HCT116 (cell line): ENCODE results near the gene TRERF1. TPM values are rescaled to one million over a fixed set of nuclear protein-coding genes. Genes with fewer than 3 reads are reported as not detected.

ENCODE experiments used
- ATAC-seq: fragments of 200-7000 bp; cut with Tn5 transposase; 2 replicates; pipeline ENCODE4 v1.9.1; 2020; ENCODE audit warnings: mild to moderate bottlenecking, moderate library complexity
- BruUV-seq: library from RNA; stranded (reverse); fragments of 400-500 nt; replicated peaks from 2 replicates; lab custom pipeline; 2021; lab: Mats Ljungman, UMichigan
- CTCF ChIA-PET: fragments of 300-600 bp; sonication (Branson Sonifier 250); formaldehyde crosslinking; loops from one replicate; lab custom pipeline; 2021; ENCODE audit warnings: antibody characterized with exemption; lab: Charles Lee
- POLR2A ChIA-PET: fragments of 300-600, 350-600 bp; sonication (Branson Sonifier 250); formaldehyde crosslinking; loops from one replicate; lab custom pipeline; 2021; ENCODE audit warnings: antibody characterized with exemption; lab: Charles Lee
- RAD21 ChIA-PET, 2 experiments: fragments of 300-600 bp; sonication (Branson Sonifier 250); formaldehyde crosslinking; loops; one replicate each; lab custom pipeline; 2023; ENCODE audit warnings: low total read pairs in 2 of 2; ENCODE audit not compliant: uncharacterized antibody in 2 of 2, unreplicated experiment in 2 of 2, low non-redundant PET in 1 of 2; lab: Charles Lee
- DNase-seq: peaks from one replicate; pipeline ENCODE4 v3.0.0-alpha.2; 2010; ENCODE audit warnings: low read depth, low spot score
- H2AFZ ChIP-seq: fragments of 200-600 bp; shearing (Covaris generic), sonication (generic); 2 replicates; pipeline ENCODE4 v1.6.1; 2017; ENCODE audit warnings: low read depth, mixed run types, mixed read lengths, antibody characterized with exemption, low read length; ENCODE audit not compliant: poor library complexity, severe bottlenecking
- H3K27ac ChIP-seq: 2 replicates; pipeline ENCODE4 v1.5.1; 2012; ENCODE audit warnings: low read depth, low read length
- H3K27me3 ChIP-seq: fragments of 200-600 bp; sonication (generic); 2 replicates; pipeline ENCODE4 v1.6.1; 2016; ENCODE audit warnings: mixed run types, low read length, mixed read lengths; ENCODE audit not compliant: insufficient read depth
- H3K36me3 ChIP-seq, 2 experiments: fragments of 200-500 bp in 1 of 2; fragments of 200-600 bp in 1 of 2; sonication (Bioruptor generic) in 1 of 2; sonication (generic) in 1 of 2; 2 replicates each; pipeline versions ENCODE4 v1.5.1 to v1.6.1; 2014 to 2016; ENCODE audit warnings: low read length in 2 of 2, inconsistent platforms in 1 of 2, mixed read lengths in 1 of 2, mixed run types in 1 of 2; ENCODE audit not compliant: insufficient read depth in 2 of 2, control insufficient read depth in 1 of 2
- H3K4me1 ChIP-seq, 2 experiments: fragments of 200-600 bp in 1 of 2; sonication (generic) in 1 of 2; 2 replicates each; pipeline versions ENCODE4 v1.5.1 to v1.6.1; 2012 to 2017; ENCODE audit warnings: low read length in 2 of 2, inconsistent platforms in 1 of 2, mild to moderate bottlenecking in 1 of 2, mixed read lengths in 1 of 2, mixed run types in 1 of 2, moderate library complexity in 1 of 2; ENCODE audit not compliant: insufficient read depth in 2 of 2, control insufficient read depth in 1 of 2
- H3K4me2 ChIP-seq: fragments of 200-600 bp; sonication (generic); 2 replicates; pipeline ENCODE4 v1.6.1; 2017; ENCODE audit warnings: mixed run types, low read length, mixed read lengths
- H3K4me3 ChIP-seq, 2 experiments: fragments of 200-600 bp in 1 of 2; sonication (generic) in 1 of 2; replicated peaks in 1 of 2; 2 replicates each; pipeline ENCODE4 v1.5.1; 2011 to 2016; ENCODE audit warnings: low read length in 2 of 2, control low read depth in 1 of 2, low read depth in 1 of 2, mild to moderate bottlenecking in 1 of 2, mixed read lengths in 1 of 2, mixed run types in 1 of 2
- H3K79me2 ChIP-seq: fragments of 200-600 bp; sonication (generic); 2 replicates; pipeline ENCODE4 v1.6.1; 2017; ENCODE audit warnings: mild to moderate bottlenecking, mixed run types, low read length, moderate library complexity, mixed read lengths; ENCODE audit not compliant: insufficient read depth
- H3K9ac ChIP-seq: fragments of 200-600 bp; sonication (generic); 2 replicates; pipeline ENCODE4 v1.6.1; 2016; ENCODE audit warnings: low read length, mixed read lengths
- H3K9me2 ChIP-seq: fragments of 200-600 bp; sonication (generic), shearing (Covaris generic); 2 replicates; pipeline ENCODE4 v1.6.1; 2017; ENCODE audit warnings: mixed run types, mild to moderate bottlenecking, moderate library complexity; ENCODE audit not compliant: insufficient read depth
- H3K9me3 ChIP-seq, 2 experiments: fragments of 200-500 bp in 1 of 2; fragments of 200-600 bp in 1 of 2; sonication (Bioruptor generic) in 1 of 2; sonication (generic) in 1 of 2; 2 replicates each; pipeline ENCODE4 v1.6.1; 2014 to 2017; ENCODE audit warnings: low read length in 2 of 2, mixed read lengths in 2 of 2, inconsistent platforms in 1 of 2, low read depth in 1 of 2, mild to moderate bottlenecking in 1 of 2, mixed run types in 1 of 2, moderate library complexity in 1 of 2; ENCODE audit not compliant: control insufficient read depth in 1 of 2, insufficient read depth in 1 of 2
- H4K20me1 ChIP-seq: fragments of 200-600 bp; sonication (generic), shearing (Covaris generic); 2 replicates; pipeline ENCODE4 v1.6.1; 2017; ENCODE audit warnings: mixed run types, mild to moderate bottlenecking, moderate library complexity; ENCODE audit not compliant: insufficient read depth
- CEBPB ChIP-seq: IDR thresholded peaks from 2 replicates; pipeline ENCODE4 v1.6.1; 2012; ENCODE audit warnings: low read depth
- EZH2 ChIP-seq: fragments of 200-600 bp; sonication (generic); IDR thresholded peaks from 2 replicates; pipeline ENCODE4 v1.6.1; 2017; ENCODE audit warnings: antibody characterized with exemption, mixed run types
- FOSL1 ChIP-seq: IDR thresholded peaks from 2 replicates; pipeline ENCODE4 v1.6.1; 2012; ENCODE audit warnings: low read depth
- POLR2AphosphoS5 ChIP-seq: IDR thresholded peaks from 2 replicates; pipeline ENCODE4 v1.6.1; 2011; ENCODE audit warnings: mild to moderate bottlenecking, low read depth, low read length, moderate library complexity
- intact Hi-C: fragments of 100-400 bp; cut with micrococcal nuclease; formaldehyde crosslinking; loops from 2 replicates; pipeline ENCODE4 v1.10.0; 2022
- total RNA-seq: library from RNA; stranded (reverse); gene quantifications from one replicate; pipeline ENCODE4 v1.2.1, GENCODE V29; 2021; ENCODE audit not compliant: unreplicated experiment
- TF ChIP-seq, protein P1 (sequence below): IDR thresholded peaks from 2 replicates; pipeline ENCODE4 v1.6.1; 2012
- TF ChIP-seq, protein P2 (sequence below): IDR thresholded peaks from 2 replicates; pipeline ENCODE4 v1.6.1; 2012

The TRERF1 gene
- total RNA-seq, 1 experiment from 2014 or later: 12.4 TPM

DNA sequence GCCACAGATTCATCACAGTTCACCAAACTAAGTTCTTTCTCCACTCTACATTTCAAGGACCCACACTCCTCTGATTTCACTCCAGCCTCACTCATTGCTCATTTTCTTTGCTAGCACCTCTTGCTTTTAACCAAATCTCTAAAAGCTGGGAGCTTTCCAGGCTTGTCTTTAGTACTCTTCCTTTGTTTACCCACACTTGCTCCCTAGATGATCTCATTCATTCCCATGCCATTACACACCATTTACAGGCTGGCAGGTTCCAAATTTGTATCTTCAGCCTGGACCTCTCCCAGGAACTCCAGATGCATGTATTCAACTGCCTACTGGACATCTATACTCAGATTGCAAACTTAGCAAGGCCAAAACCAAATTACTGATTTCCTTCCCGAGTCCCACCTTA is 251.7 kb downstream of the TRERF1 start (continued):
- TF ChIP-seq, protein P1, sequence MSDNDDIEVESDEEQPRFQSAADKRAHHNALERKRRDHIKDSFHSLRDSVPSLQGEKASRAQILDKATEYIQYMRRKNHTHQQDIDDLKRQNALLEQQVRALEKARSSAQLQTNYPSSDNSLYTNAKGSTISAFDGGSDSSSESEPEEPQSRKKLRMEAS: no peak
- no peak for TF ChIP-seq CEBPB
- TF ChIP-seq POLR2AphosphoS5: no peak
- TF ChIP-seq EZH2: no peak
- TF ChIP-seq, protein P2, sequence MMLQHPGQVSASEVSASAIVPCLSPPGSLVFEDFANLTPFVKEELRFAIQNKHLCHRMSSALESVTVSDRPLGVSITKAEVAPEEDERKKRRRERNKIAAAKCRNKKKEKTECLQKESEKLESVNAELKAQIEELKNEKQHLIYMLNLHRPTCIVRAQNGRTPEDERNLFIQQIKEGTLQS: no peak
- TF ChIP-seq, all 23 proteins: peak for 0

DNA sequence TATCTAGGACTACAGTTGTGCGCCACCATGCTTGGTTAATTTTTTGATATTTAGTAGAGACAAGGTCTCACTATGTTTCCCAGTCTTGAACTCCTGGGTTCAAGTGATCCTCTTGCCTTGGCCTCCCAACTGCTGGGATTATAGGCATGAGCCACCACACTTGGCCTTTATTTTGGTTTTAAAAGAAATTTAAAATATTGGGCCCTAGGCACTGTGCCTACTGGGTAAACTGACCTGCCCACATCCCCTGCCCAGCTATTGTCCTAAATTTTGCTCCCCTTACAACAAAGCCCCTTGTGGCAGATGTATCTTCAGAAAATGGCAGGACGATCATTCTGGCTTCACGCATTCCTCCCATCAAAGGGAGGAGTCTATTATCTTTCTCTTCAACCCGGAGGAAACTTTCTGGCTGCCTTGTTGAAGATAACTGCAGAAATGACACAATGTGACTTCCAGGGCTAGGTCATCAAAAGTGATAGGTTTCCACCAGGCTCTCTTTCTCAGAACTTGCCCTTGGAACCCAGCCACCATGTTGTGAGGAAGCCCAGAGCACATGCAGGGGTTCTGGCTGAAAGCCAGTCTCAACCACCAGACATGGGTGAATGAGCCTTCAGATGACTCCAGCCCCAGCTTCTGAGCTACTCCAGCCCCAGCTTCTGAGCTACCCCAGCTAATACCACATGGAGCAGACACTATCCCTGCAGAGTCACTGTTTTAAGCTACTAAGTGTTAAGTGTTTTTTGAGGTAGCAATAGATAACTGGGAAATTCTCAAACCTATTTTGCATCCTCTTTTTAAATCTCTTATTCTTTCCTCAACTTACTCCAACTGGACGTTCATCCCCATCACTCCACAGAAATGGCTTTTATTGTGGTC is 252.4 kb downstream of the TRERF1 start:
- Histone ChIP-seq H3K9me2 (no peaks in the 10 kb centered on the region), H4K20me1 (no peaks in the 10 kb centered on the region), H3K4me1 (peaks cover 0 to 9% of the 10 kb centered on the region in 2 experiments; a peak in 3 of 4 replicates), H3K4me3 (no peak overlapping the region), H3K79me2 (no peaks in the 10 kb centered on the region), H2AFZ (no peak overlapping the region), H3K9me3 (no peaks in the 10 kb centered on the region), H3K4me2 (no peak overlapping the region), H3K27ac (no peak overlapping the region), H3K27me3 (no peaks in the 10 kb centered on the region), H3K36me3 (0 out of 4 replicates have a peak, but pooled peaks cover 0 to 3% of the 10 kb centered on the region in 2 experiments), H3K9ac (no peak overlapping the region)
- POLR2A ChIA-PET: no interaction called here
- TF ChIP-seq, protein P1: no peak
- TF ChIP-seq FOSL1: no peak
- intact Hi-C loops: no loop called here
- DNase-seq: no peak
- no peak for ATAC-seq
- CTCF ChIA-PET: no interaction called here
- BruUV-seq: no TSS peak
- RAD21 ChIA-PET: no interaction called here
